Measurements from ENCODE around the gene PTPRF.

DNA sequence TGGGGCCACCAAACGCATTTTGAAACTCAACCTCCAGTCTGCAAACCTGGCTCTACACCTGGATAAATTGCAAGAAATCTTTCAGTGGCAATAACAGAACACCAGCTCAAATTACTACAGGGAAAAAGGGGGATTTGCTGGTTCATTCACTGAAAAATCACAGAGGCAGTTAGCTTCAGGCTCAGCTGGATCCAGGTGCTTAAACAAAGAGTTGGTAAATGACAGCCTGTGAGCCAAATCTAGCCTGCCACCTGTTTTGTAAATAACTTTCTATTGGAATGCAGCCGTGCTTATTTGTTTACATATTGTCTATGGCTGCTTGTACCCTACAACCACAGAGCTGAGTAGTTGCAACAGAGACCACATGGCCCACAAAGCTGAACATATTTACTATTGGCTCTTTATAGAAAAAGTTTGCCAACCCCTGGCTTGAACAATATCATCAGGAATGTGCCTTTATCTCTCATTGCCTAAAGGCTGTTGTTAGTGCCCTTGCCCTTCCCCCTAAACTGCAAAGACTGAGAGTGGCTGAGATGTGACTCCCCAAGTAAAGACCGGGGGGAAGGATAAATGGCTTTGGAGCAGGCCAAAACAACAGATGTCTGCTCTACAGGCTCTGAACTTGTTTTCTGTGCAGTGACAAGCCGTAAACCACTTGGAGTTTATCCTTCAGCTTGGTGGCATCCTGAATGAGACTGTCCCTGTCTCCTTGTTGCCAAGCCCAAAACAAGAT lies 21.5 kb upstream of the PTPRF start:
- TF ChIP-seq GATA2 (IDR thresholded peaks at IDR 0.05; ENCODE audit: low read depth, low read length) (no peak), GATA3 (IDR thresholded peaks at IDR 0.05; ENCODE audit: low read depth, low read length) (no peak)

Data from SH-SY5Y (cell line).